Liver (tissue), 9 donors: ENCODE data around the gene RPS6KA5. TPM values are rescaled to one million over a fixed set of nuclear protein-coding genes. Genes with fewer than 3 reads are reported as not detected.
"Not testable (repeated sequence)": the region's sequence is repeated elsewhere in the genome, so short reads cannot be mapped to it uniquely, and the experiment has no call there.

ENCODE experiments used
- DNase-seq: peaks from one replicate; pipeline ENCODE4 v3.0.0-alpha.2; 2017; ENCODE audit warnings: low spot score
- H3K27ac ChIP-seq, 2 donors: one replicate each; pipeline ENCODE4 v1.7.0; 2013; ENCODE audit warnings: inconsistent platforms in 2 of 2, low read length in 2 of 2, control low read depth in 1 of 2, low read depth in 1 of 2, mild to moderate bottlenecking in 1 of 2
- H3K27me3 ChIP-seq, 4 donors: one replicate each; pipeline versions ENCODE4 v1.6.1 to v1.7.0; 2013; ENCODE audit warnings: low read length in 3 of 4, inconsistent platforms in 1 of 4, mild to moderate bottlenecking in 1 of 4, moderate library complexity in 1 of 4; ENCODE audit not compliant: control insufficient read depth in 4 of 4, insufficient read depth in 4 of 4
- H3K36me3 ChIP-seq, 4 donors: one replicate each; pipeline versions ENCODE4 v1.6.1 to v1.7.0; 2013; ENCODE audit warnings: low read length in 3 of 4, mild to moderate bottlenecking in 3 of 4, low read depth in 1 of 4, moderate library complexity in 1 of 4; ENCODE audit not compliant: control insufficient read depth in 4 of 4, insufficient read depth in 3 of 4
- H3K4me1 ChIP-seq, 4 donors: one replicate each; pipeline versions ENCODE4 v1.6.1 to v1.7.0; 2013; ENCODE audit warnings: low read length in 3 of 4, mild to moderate bottlenecking in 3 of 4, moderate library complexity in 1 of 4; ENCODE audit not compliant: control insufficient read depth in 4 of 4, insufficient read depth in 4 of 4
- H3K4me3 ChIP-seq, 3 donors: one replicate each; pipeline versions ENCODE4 v1.6.1 to v1.7.0; 2013; ENCODE audit warnings: low read length in 3 of 3, control low read depth in 1 of 3, low read depth in 1 of 3, mild to moderate bottlenecking in 1 of 3
- H3K9ac ChIP-seq, 2 donors: one replicate each; pipeline ENCODE4 v1.7.0; 2013; ENCODE audit warnings: low read length in 2 of 2, mild to moderate bottlenecking in 2 of 2, moderate library complexity in 2 of 2, control low read depth in 1 of 2, low read depth in 1 of 2
- H3K9me3 ChIP-seq, 4 donors: one replicate each; pipeline versions ENCODE4 v1.6.1 to v1.7.0; 2013; ENCODE audit warnings: low read length in 3 of 4; ENCODE audit not compliant: control insufficient read depth in 4 of 4
- EGR1 ChIP-seq, 2 donors: IDR thresholded peaks; 2 replicates each; pipeline ENCODE4 v1.6.1; 2016 to 2018; ENCODE audit warnings: antibody characterized with exemption in 2 of 2, low read depth in 2 of 2
- FOXA1 ChIP-seq: IDR thresholded peaks from 2 replicates; pipeline ENCODE4 v1.6.1; 2016; ENCODE audit warnings: antibody characterized with exemption
- FOXA2 ChIP-seq: IDR thresholded peaks from 2 replicates; pipeline ENCODE4 v1.6.1; 2016; ENCODE audit warnings: antibody characterized with exemption
- GABPA ChIP-seq, 2 donors: IDR thresholded peaks in 1 of 2; conservative IDR thresholded peaks in 1 of 2; 2 replicates each; pipeline ENCODE4 v1.6.1; 2016; ENCODE audit warnings: antibody characterized with exemption in 2 of 2, mild to moderate bottlenecking in 1 of 2, moderate library complexity in 1 of 2
- HNF4A ChIP-seq, 2 donors: conservative IDR thresholded peaks; 2 replicates each; pipeline ENCODE4 v1.6.1; 2016; ENCODE audit warnings: antibody characterized with exemption in 2 of 2, mild to moderate bottlenecking in 2 of 2
- HNF4G ChIP-seq: IDR thresholded peaks from 2 replicates; pipeline ENCODE4 v1.6.1; 2016; ENCODE audit warnings: antibody characterized with exemption
- JUND ChIP-seq, 2 donors: IDR thresholded peaks; 2 replicates each; pipeline ENCODE4 v1.6.1; 2016; ENCODE audit warnings: antibody characterized with exemption in 2 of 2
- NR2F2 ChIP-seq: IDR thresholded peaks from 2 replicates; pipeline ENCODE4 v1.6.1; 2016; ENCODE audit warnings: antibody characterized with exemption
- RAD21 ChIP-seq, 2 donors: IDR thresholded peaks; 2 replicates each; pipeline ENCODE4 v1.6.1; 2016; ENCODE audit warnings: antibody characterized with exemption in 2 of 2, mild to moderate bottlenecking in 2 of 2
- RXRA ChIP-seq, 2 donors: IDR thresholded peaks; 2 replicates each; pipeline ENCODE4 v1.6.1; 2017 to 2018; ENCODE audit warnings: antibody characterized with exemption in 2 of 2, mild to moderate bottlenecking in 1 of 2
- SP1 ChIP-seq: IDR thresholded peaks from 2 replicates; pipeline ENCODE4 v1.6.1; 2018; ENCODE audit warnings: antibody characterized with exemption, mild to moderate bottlenecking
- TAF1 ChIP-seq: conservative IDR thresholded peaks from 2 replicates; pipeline ENCODE4 v1.6.1; 2016; ENCODE audit warnings: antibody characterized with exemption, mild to moderate bottlenecking
- YY1 ChIP-seq: IDR thresholded peaks from 2 replicates; pipeline ENCODE4 v1.6.1; 2016; ENCODE audit warnings: antibody characterized with exemption, mild to moderate bottlenecking
- WGBS: extraction: QIAGEN DNeasy Blood & Tissue Kit; methylation state at CpG from one replicate; pipeline ENCODE4 v1.1.7; 2013; 5-methylcytosine and 5-hydroxymethylcytosine counted together
- polyA plus RNA-seq, 2 donors: library from polyadenylated mRNA; stranded (reverse) in 1 of 2; unstranded in 1 of 2; fragments of 200-250 nt in 1 of 2; fragments of >200 nt in 1 of 2; fragmentation: Nextera tagmentation in 1 of 2; extraction: Ambion mirVana in 1 of 2; gene quantifications; one replicate each; pipeline versions ENCODE4 v1.2.1 to v1.2.3, GENCODE V29; 2013 to 2015
- total RNA-seq, 2 donors: library from RNA; depleted of rRNA; stranded (reverse); fragments of >200 nt; gene quantifications; one replicate each; pipeline ENCODE4 v1.2.3, GENCODE V29; 2014
- TF ChIP-seq, protein P1 (sequence below): IDR thresholded peaks from 2 replicates; pipeline ENCODE4 v1.6.1; 2016; ENCODE audit warnings: antibody characterized with exemption
- TF ChIP-seq, protein P2 (sequence below): IDR thresholded peaks from 2 replicates; pipeline ENCODE4 v1.6.1; 2016; ENCODE audit warnings: antibody characterized with exemption
- TF ChIP-seq, protein P3 (sequence below): IDR thresholded peaks from 2 replicates; pipeline ENCODE4 v1.6.1; 2016; ENCODE audit warnings: antibody characterized with exemption
- TF ChIP-seq, protein P4 (sequence below): fragments of 150-350 bp; IDR thresholded peaks from 2 replicates; pipeline ENCODE4 v1.5.1; 2017; ENCODE audit warnings: improper control_type of control experiment, low read depth, low read length; ENCODE audit not compliant: missing input control
- donor health status: healthy.
- donor health status: healthy.
- donor health status: healthy.
- donor health status: healthy.
- donor health status: healthy.

RPS6KA5 gene
- total and polyA plus RNA-seq, 4 donors, result 0.52 to 2.3 (median 1.3) TPM

DNA sequence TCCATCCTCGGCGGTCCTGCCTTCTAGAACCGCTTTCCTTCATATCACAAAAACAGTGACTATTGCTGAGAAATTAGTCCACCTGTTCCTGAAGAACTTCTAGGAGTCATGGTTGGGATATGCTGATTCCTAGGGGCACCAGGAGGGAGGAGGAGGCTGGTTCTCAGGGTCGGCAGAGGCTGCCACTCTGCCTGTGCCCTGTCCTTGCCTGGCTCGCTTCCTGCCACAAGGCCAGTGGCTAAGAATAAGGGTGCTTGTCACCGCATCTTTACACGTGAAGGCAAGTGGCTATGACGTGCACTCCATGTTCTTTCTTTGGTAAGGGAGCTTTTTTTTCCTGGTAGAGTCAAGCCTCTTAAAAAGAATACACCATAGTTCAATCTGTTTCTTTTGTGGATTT lies 34.7 kb upstream of the RPS6KA5 start:
- Histone ChIP-seq H3K4me1 (no peaks in the 10 kb centered on the region), H3K27ac (no peak overlapping the region), H3K36me3 (no peaks in the 10 kb centered on the region), H3K4me3 (no peak overlapping the region), H3K27me3 (no peaks in the 10 kb centered on the region), H3K9ac (no peak overlapping the region), H3K9me3 (no peaks in the 10 kb centered on the region)
- TF ChIP-seq SP1 (no peak), RAD21 (IDR thresholded peaks at IDR 0.05) (no peak), RXRA (IDR thresholded peaks at IDR 0.05) (no peak), NR2F2 (no peak), YY1 (no peak), TAF1 (no peak), HNF4A (conservative IDR thresholded peaks at IDR 0.05) (no peak), GABPA (IDR thresholded peaks at IDR 0.05 in 1 of 2, conservative IDR thresholded peaks at IDR 0.05 in 1 of 2) (no peak), FOXA2 (no peak), JUND (IDR thresholded peaks at IDR 0.05) (no peak), HNF4G (no peak), FOXA1 (no peak)
- TF ChIP-seq, protein P1, sequence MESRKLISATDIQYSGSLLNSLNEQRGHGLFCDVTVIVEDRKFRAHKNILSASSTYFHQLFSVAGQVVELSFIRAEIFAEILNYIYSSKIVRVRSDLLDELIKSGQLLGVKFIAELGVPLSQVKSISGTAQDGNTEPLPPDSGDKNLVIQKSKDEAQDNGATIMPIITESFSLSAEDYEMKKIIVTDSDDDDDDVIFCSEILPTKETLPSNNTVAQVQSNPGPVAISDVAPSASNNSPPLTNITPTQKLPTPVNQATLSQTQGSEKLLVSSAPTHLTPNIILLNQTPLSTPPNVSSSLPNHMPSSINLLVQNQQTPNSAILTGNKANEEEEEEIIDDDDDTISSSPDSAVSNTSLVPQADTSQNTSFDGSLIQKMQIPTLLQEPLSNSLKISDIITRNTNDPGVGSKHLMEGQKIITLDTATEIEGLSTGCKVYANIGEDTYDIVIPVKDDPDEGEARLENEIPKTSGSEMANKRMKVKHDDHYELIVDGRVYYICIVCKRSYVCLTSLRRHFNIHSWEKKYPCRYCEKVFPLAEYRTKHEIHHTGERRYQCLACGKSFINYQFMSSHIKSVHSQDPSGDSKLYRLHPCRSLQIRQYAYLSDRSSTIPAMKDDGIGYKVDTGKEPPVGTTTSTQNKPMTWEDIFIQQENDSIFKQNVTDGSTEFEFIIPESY, result no peak
- TF ChIP-seq, protein P2, sequence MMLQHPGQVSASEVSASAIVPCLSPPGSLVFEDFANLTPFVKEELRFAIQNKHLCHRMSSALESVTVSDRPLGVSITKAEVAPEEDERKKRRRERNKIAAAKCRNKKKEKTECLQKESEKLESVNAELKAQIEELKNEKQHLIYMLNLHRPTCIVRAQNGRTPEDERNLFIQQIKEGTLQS, result no peak
- TF ChIP-seq, protein P3, sequence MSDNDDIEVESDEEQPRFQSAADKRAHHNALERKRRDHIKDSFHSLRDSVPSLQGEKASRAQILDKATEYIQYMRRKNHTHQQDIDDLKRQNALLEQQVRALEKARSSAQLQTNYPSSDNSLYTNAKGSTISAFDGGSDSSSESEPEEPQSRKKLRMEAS, result no peak
- TF ChIP-seq, protein P4, sequence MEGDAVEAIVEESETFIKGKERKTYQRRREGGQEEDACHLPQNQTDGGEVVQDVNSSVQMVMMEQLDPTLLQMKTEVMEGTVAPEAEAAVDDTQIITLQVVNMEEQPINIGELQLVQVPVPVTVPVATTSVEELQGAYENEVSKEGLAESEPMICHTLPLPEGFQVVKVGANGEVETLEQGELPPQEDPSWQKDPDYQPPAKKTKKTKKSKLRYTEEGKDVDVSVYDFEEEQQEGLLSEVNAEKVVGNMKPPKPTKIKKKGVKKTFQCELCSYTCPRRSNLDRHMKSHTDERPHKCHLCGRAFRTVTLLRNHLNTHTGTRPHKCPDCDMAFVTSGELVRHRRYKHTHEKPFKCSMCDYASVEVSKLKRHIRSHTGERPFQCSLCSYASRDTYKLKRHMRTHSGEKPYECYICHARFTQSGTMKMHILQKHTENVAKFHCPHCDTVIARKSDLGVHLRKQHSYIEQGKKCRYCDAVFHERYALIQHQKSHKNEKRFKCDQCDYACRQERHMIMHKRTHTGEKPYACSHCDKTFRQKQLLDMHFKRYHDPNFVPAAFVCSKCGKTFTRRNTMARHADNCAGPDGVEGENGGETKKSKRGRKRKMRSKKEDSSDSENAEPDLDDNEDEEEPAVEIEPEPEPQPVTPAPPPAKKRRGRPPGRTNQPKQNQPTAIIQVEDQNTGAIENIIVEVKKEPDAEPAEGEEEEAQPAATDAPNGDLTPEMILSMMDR, result no peak
- no peak for DNase-seq
- 86% methylated on average over 8 of the region's 8 CpGs for WGBS

DNA sequence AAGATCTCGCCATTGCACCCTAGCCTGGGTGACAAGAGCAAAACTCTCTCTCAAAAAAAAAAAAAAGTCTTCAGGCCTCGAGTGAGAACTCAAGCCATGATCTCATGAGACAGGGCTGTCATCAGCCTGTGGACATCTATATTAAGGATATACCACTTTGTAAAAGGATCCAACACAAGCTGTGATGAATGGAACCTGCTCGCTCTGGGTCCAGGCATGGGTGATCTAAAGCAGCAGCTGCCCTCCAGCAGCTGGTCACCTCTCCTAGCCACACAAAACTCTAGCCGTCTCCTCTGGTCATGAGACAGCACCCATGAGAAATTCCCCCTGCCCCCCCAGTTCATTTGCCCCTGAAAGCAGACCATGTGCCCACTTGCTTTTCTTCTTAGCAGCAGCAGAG lies 34.3 kb upstream of the RPS6KA5 start:
- H3K9ac ChIP-seq, result no peak overlapping the region
- no peaks in the 10 kb centered on the region for H3K36me3 ChIP-seq
- no peak for TF ChIP-seq EGR1 (IDR thresholded peaks at IDR 0.05; ENCODE audit: low read depth in 2 of 2)
- TF ChIP-seq RAD21 (IDR thresholded peaks at IDR 0.05), result no peak
- no peak for TF ChIP-seq FOXA1
- H3K4me3 ChIP-seq, result no peak overlapping the region
- WGBS, result 93% methylated on average over 4 of the region's 4 CpGs
- no peak overlapping the region for H3K27ac ChIP-seq
- H3K4me1 ChIP-seq, result no peaks in the 10 kb centered on the region
- no peaks in the 10 kb centered on the region for H3K9me3 ChIP-seq
- H3K27me3 ChIP-seq, result no peaks in the 10 kb centered on the region
- DNase-seq, result no peak

DNA sequence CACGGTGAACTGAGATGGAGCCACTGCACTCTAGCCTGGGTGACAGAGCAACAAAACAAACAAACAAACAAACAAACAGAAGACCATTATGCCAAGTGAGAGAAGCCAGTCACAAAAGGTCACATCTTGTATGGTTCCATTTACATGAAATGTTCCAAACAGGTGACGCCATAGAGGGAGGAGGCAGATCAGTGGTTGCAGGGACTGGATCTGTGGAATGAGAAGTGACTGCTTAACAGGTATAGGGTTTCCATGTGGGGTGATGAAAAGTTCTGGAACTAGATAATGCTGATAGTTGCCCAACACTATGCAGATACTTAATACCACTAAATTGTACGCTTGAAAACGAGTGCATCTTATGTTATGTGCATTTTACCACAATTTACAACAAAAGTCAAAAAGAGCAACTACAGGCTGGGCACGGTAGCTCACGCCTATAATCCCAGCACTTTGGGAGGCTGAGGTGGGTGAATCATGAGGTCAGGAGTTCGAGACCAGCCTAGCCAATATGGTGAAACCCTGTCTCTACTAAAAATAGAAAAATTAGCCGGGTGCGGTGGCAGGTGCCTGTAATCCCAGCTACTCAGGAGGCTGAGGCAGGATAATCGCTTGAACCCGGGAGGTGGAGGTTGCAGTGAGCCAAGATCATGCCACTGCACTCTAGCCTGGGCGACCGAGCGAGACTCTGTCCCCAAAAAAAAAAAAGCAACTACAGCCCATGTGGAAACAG lies 33.5 kb upstream of the RPS6KA5 start:
- not testable (repeated sequence) for H3K4me3 ChIP-seq, H3K9me3 ChIP-seq, H3K4me1 ChIP-seq, H3K27ac ChIP-seq, H3K9ac ChIP-seq, DNase-seq, H3K36me3 ChIP-seq, H3K27me3 ChIP-seq
- WGBS, result 96% methylated on average over 14 of the region's 14 CpGs
